GM21390 (cell line): ENCODE data around the gene UCK1.

Experiments
- ATAC-seq: cut with Tn5 transposase; IDR thresholded peaks from one replicate; pipeline ENCODE4 v1.9.1; 2021; ENCODE audit not compliant: unreplicated experiment

UCK1 gene

GRCh38 chr9:131477816-131478419, 53.1 kb downstream of the UCK1 start:
- no peak for ATAC-seq

GRCh38 chr9:131477367-131477766, 53.7 kb downstream of the UCK1 start:
- ATAC-seq = no peak

- ATAC-seq = no peak
Observed at GRCh38 chr9:131476777-131477345, 54.2 kb downstream of the UCK1 start.

- ATAC-seq = no peak
Observed at GRCh38 chr9:131475956-131476776, 54.9 kb downstream of the UCK1 start.

- no peak for ATAC-seq
Observed at GRCh38 chr9:131475111-131475955, 55.7 kb downstream of the UCK1 start.

GRCh38 chr9:131474711-131475110, 56.4 kb downstream of the UCK1 start:
- no peak for ATAC-seq

GRCh38 chr9:131473891-131474290, 57.2 kb downstream of the UCK1 start:
- no peak for ATAC-seq
